ENCODE data around the gene GNA14. TPM values are rescaled to one million over a fixed set of nuclear protein-coding genes. Genes with fewer than 3 reads are reported as not detected.

Gene GNA14
- total RNA-seq, 1 donor from 2014 or later: 11.0 TPM

- Histone ChIP-seq H3K27ac (no peak overlapping the region), H3K4me3 (no peak overlapping the region), H3K36me3 (no peaks in the 10 kb centered on the region), H3K27me3 (no peaks in the 10 kb centered on the region), H3K9me3 (no peaks in the 10 kb centered on the region), H3K4me1 (peaks cover 29% of the 10 kb centered on the region)
- intact Hi-C loops (cut with DNase I): no loop called here
- no peak for TF ChIP-seq POLR2AphosphoS5 (IDR thresholded peaks at IDR 0.05; ENCODE audit: insufficient read depth in 1 of 2, low read depth in 1 of 2)
- no peak for TF ChIP-seq CTCF (IDR thresholded peaks at IDR 0.05)
- DNase-seq (ENCODE audit: extremely low spot score in 2 of 2): no peak
Observed at GRCh38 chr9:77651203-77651602, 3.1 kb upstream of the GNA14 start.

- peak overlapping the region; percentile 69 for H3K27ac ChIP-seq
- intact Hi-C loops (cut with DNase I): no loop called here
- no peaks in the 10 kb centered on the region for H3K36me3 ChIP-seq
Observed at GRCh38 chr9:77649109-77649812, 1.1 kb upstream of the GNA14 start.

GRCh38 chr9:77647267-77648233 is 572 bp downstream of the GNA14 start:
- no peak for DNase-seq (ENCODE audit: extremely low spot score in 2 of 2)
- Histone ChIP-seq H3K4me3 (peak overlapping the region; percentile 56 to 68), H3K9me3 (no peaks in the 10 kb centered on the region), H3K27ac (peak overlapping the region; percentile 69), H3K36me3 (no peaks in the 10 kb centered on the region), H3K27me3 (no peaks in the 10 kb centered on the region), H3K4me1 (peaks cover 42% of the 10 kb centered on the region)
- peak in 1 of 2 donors; percentile 44 for TF ChIP-seq POLR2AphosphoS5 (IDR thresholded peaks at IDR 0.05; ENCODE audit: insufficient read depth in 1 of 2, low read depth in 1 of 2)
- no peak for TF ChIP-seq CTCF (IDR thresholded peaks at IDR 0.05)
- TF ChIP-seq POLR2A (IDR thresholded peaks at IDR 0.05): no peak
- intact Hi-C loops (cut with DNase I): no loop called here

More at GRCh38 chr9:77649109-77649812, 1.1 kb upstream of the GNA14 start:
- Histone ChIP-seq H3K27me3 (no peaks in the 10 kb centered on the region), H3K9me3 (no peaks in the 10 kb centered on the region), H3K4me3 (peak overlapping the region; percentile 56 to 68), H3K4me1 (peaks cover 42% of the 10 kb centered on the region)
- no peak for TF ChIP-seq POLR2A (IDR thresholded peaks at IDR 0.05)
- peak in 1 of 3 experiments; percentile 29 for TF ChIP-seq CTCF (IDR thresholded peaks at IDR 0.05)
- no peak for DNase-seq (ENCODE audit: extremely low spot score in 2 of 2)

- Histone ChIP-seq H3K36me3 (no peaks in the 10 kb centered on the region), H3K4me1 (peaks cover 34% of the 10 kb centered on the region), H3K27ac (no peak overlapping the region), H3K4me3 (no peak overlapping the region), H3K27me3 (no peaks in the 10 kb centered on the region), H3K9me3 (no peaks in the 10 kb centered on the region)
- DNase-seq (ENCODE audit: extremely low spot score in 2 of 2): no peak
- TF ChIP-seq POLR2AphosphoS5 (IDR thresholded peaks at IDR 0.05; ENCODE audit: insufficient read depth in 1 of 2, low read depth in 1 of 2) (no peak), CTCF (IDR thresholded peaks at IDR 0.05) (no peak), POLR2A (IDR thresholded peaks at IDR 0.05) (no peak)
- intact Hi-C loops (cut with DNase I): no loop called here
Observed at GRCh38 chr9:77643871-77644270, 4.3 kb downstream of the GNA14 start.
